Measurements from ENCODE around the gene SLC30A4.
"Not testable (repeated sequence)": the region's sequence is repeated elsewhere in the genome, so short reads cannot be mapped to it uniquely, and the experiment has no call there.

SLC30A4 gene

DNA sequence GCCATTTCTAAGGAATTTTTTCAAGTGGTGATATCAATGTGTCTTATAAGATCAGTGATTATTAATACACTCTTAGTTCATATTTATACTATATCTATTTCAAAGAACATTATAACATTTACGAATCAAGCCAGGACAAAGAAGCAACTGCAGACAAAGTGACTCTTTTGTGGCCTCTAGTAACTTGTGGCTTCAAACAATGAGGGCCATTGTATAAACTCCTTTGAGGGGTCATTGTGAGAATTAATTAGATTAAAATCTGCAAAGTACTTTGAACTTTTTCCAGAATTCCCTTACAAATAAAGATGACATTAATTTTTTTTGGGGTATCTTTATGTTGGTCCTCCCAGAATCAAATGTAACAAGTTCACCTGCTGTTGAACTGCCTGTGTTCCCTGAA is 12.3 kb upstream of the SLC30A4 start:
- Histone ChIP-seq H3K9me3 (ENCODE audit: control extremely low read depth in 1 of 5, control insufficient read depth in 4 of 5, insufficient read depth in 2 of 5, low read depth in 1 of 5, low read length in 4 of 5) (no peaks in the 10 kb centered on the region), H3K4me3 (ENCODE audit: control insufficient read depth in 1 of 7, extremely low read depth in 1 of 7, insufficient read depth in 4 of 7, low read depth in 2 of 7, low read length in 6 of 7) (no peak overlapping the region), H3K4me1 (ENCODE audit: control extremely low read depth in 1 of 4, control insufficient read depth in 4 of 4, insufficient read depth in 4 of 4, low read length in 3 of 4) (no peaks in the 10 kb centered on the region), H3K27me3 (replicated peaks in 2 of 5; ENCODE audit: control insufficient read depth in 4 of 5, insufficient read depth in 5 of 5, low read length in 4 of 5) (peaks cover 0 to 7% (median 2%) of the 10 kb centered on the region in 5 experiments), H3K27ac (ENCODE audit: insufficient read depth in 1 of 2, low read depth in 1 of 2, low read length in 2 of 2, poor library complexity in 1 of 2, severe bottlenecking in 2 of 2) (no peak overlapping the region), H3K36me3 (ENCODE audit: control insufficient read depth in 4 of 4, insufficient read depth in 4 of 4, low read length in 3 of 4) (no peaks in the 10 kb centered on the region)
- ChIA-PET POLR2A (no interaction called here), CTCF (interaction anchor here (1.5 kb wide), 1 partner anchor 10 kb away, joined by 4 read pairs; no protein-coding TSS in a partner anchor)
- no peak for DNase-seq
- no CpG with 5 or more reads among the region's 1 CpG for WGBS (ENCODE audit: insufficient coverage)

GRCh38 chr15:45532892-45533291 is 10.3 kb upstream of the SLC30A4 start:
- DNase-seq; H3K9me3 ChIP-seq (ENCODE audit: control extremely low read depth in 1 of 5, control insufficient read depth in 4 of 5, insufficient read depth in 2 of 5, low read depth in 1 of 5, low read length in 4 of 5); H3K36me3 ChIP-seq (ENCODE audit: control insufficient read depth in 4 of 4, insufficient read depth in 4 of 4, low read length in 3 of 4); H3K4me3 ChIP-seq (ENCODE audit: control insufficient read depth in 1 of 7, extremely low read depth in 1 of 7, insufficient read depth in 4 of 7, low read depth in 2 of 7, low read length in 6 of 7); H3K27ac ChIP-seq (ENCODE audit: insufficient read depth in 1 of 2, low read depth in 1 of 2, low read length in 2 of 2, poor library complexity in 1 of 2, severe bottlenecking in 2 of 2); H3K4me1 ChIP-seq (ENCODE audit: control extremely low read depth in 1 of 4, control insufficient read depth in 4 of 4, insufficient read depth in 4 of 4, low read length in 3 of 4); H3K27me3 ChIP-seq (replicated peaks in 2 of 5; ENCODE audit: control insufficient read depth in 4 of 5, insufficient read depth in 5 of 5, low read length in 4 of 5); CTCF ChIA-PET: not testable (repeated sequence)
- 80% methylated on average over 1 of the region's 3 CpGs for WGBS (ENCODE audit: insufficient coverage)
- POLR2A ChIA-PET: interaction anchor here (0.6 kb wide), 1 partner anchor 54 kb away, joined by 3 read pairs; the partner anchor contains the start of gene BLOC1S6

GRCh38 chr15:45529613-45530012 is 7.1 kb upstream of the SLC30A4 start:
- DNase-seq: peak in 2 of 3 donors; percentile 6 to 21

DNA sequence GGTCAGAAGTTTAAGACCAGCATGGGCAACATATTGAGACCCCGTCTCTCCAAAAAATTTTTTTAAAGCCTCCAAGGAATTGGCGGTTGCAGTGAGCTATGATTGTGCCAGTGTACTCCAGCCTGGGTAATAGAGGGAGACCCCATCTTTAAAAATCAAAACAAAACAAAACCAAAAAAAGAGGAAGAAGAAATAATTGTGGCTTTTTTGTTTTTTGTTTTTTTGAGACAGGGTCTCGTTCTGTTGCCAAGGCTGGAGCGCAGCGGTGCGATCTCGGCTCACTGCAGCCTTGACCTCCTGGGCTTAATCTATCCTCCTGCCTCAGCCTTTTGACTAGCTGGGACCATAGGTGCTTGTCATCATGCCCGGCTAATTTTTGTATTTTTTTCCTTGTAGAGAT is 4.5 kb upstream of the SLC30A4 start:
- POLR2A ChIA-PET: no interaction called here
- H3K9me3 ChIP-seq (ENCODE audit: control extremely low read depth in 1 of 5, control insufficient read depth in 4 of 5, insufficient read depth in 2 of 5, low read depth in 1 of 5, low read length in 4 of 5): no peaks in the 10 kb centered on the region
- peaks cover 0 to 17% (median 12%) of the 10 kb centered on the region in 5 experiments for H3K27me3 ChIP-seq (replicated peaks in 2 of 5; ENCODE audit: control insufficient read depth in 4 of 5, insufficient read depth in 5 of 5, low read length in 4 of 5)
- peak in 2 of 3 donors; percentile 17 to 31 for DNase-seq
- no peak overlapping the region for H3K27ac ChIP-seq (ENCODE audit: insufficient read depth in 1 of 2, low read depth in 1 of 2, low read length in 2 of 2, poor library complexity in 1 of 2, severe bottlenecking in 2 of 2)
- no peak overlapping the region for H3K4me3 ChIP-seq (ENCODE audit: control insufficient read depth in 1 of 7, extremely low read depth in 1 of 7, insufficient read depth in 4 of 7, low read depth in 2 of 7, low read length in 6 of 7)
- no peaks in the 10 kb centered on the region for H3K36me3 ChIP-seq (ENCODE audit: control insufficient read depth in 4 of 4, insufficient read depth in 4 of 4, low read length in 3 of 4)
- 45% methylated on average over 5 of the region's 8 CpGs for WGBS (ENCODE audit: insufficient coverage)
- peaks cover 0 to 9% (median 7%) of the 10 kb centered on the region in 4 experiments for H3K4me1 ChIP-seq (ENCODE audit: control extremely low read depth in 1 of 4, control insufficient read depth in 4 of 4, insufficient read depth in 4 of 4, low read length in 3 of 4)
- CTCF ChIA-PET: no interaction called here

More at GRCh38 chr15:45529613-45530012, 7.1 kb upstream of the SLC30A4 start:
- Histone ChIP-seq H3K4me1 (ENCODE audit: control extremely low read depth in 1 of 4, control insufficient read depth in 4 of 4, insufficient read depth in 4 of 4, low read length in 3 of 4) (no peaks in the 10 kb centered on the region), H3K36me3 (ENCODE audit: control insufficient read depth in 4 of 4, insufficient read depth in 4 of 4, low read length in 3 of 4) (no peaks in the 10 kb centered on the region), H3K9me3 (ENCODE audit: control extremely low read depth in 1 of 5, control insufficient read depth in 4 of 5, insufficient read depth in 2 of 5, low read depth in 1 of 5, low read length in 4 of 5) (no peaks in the 10 kb centered on the region), H3K4me3 (ENCODE audit: control insufficient read depth in 1 of 7, extremely low read depth in 1 of 7, insufficient read depth in 4 of 7, low read depth in 2 of 7, low read length in 6 of 7) (no peak overlapping the region), H3K27ac (ENCODE audit: insufficient read depth in 1 of 2, low read depth in 1 of 2, low read length in 2 of 2, poor library complexity in 1 of 2, severe bottlenecking in 2 of 2) (no peak overlapping the region), H3K27me3 (replicated peaks in 2 of 5; ENCODE audit: control insufficient read depth in 4 of 5, insufficient read depth in 5 of 5, low read length in 4 of 5) (peaks cover 0 to 12% (median 3%) of the 10 kb centered on the region in 5 experiments)
- ChIA-PET POLR2A (interaction anchor here (1.3 kb wide), 1 partner anchor 58 kb away, joined by 3 read pairs; the partner anchor contains the start of gene BLOC1S6), CTCF (interaction anchor here (1.2 to 2.0 kb wide), 2 partner anchors 8 to 85 kb away, joined by 4 to 5 read pairs; no protein-coding TSS in a partner anchor)
- 83% methylated on average over 2 of the region's 3 CpGs for WGBS (ENCODE audit: insufficient coverage)

DNA sequence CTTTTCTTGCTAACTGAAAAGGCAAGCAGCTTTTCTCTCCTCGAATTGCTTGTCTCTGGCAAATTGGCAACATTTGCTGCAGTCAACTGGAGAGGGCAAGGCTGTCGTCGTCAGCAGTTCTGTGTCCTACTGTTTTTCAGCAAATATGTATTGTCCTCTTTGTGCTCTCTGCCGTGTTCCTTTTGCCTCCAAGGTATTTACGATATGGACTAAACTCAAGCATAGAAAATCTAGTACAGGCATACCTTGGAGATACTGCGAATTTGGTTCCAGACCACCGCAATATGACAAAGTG is 558 bp upstream of the SLC30A4 start:
- WGBS (ENCODE audit: insufficient coverage): 13% methylated on average over 5 of the region's 7 CpGs
- Histone ChIP-seq H3K9me3 (ENCODE audit: control extremely low read depth in 1 of 5, control insufficient read depth in 4 of 5, insufficient read depth in 2 of 5, low read depth in 1 of 5, low read length in 4 of 5) (no peaks in the 10 kb centered on the region), H3K4me1 (ENCODE audit: control extremely low read depth in 1 of 4, control insufficient read depth in 4 of 4, insufficient read depth in 4 of 4, low read length in 3 of 4) (peaks cover 0 to 18% (median 13%) of the 10 kb centered on the region in 4 experiments), H3K27ac (ENCODE audit: insufficient read depth in 1 of 2, low read depth in 1 of 2, low read length in 2 of 2, poor library complexity in 1 of 2, severe bottlenecking in 2 of 2) (no peak overlapping the region), H3K27me3 (replicated peaks in 2 of 5; ENCODE audit: control insufficient read depth in 4 of 5, insufficient read depth in 5 of 5, low read length in 4 of 5) (peaks cover 0 to 15% (median 11%) of the 10 kb centered on the region in 5 experiments), H3K36me3 (ENCODE audit: control insufficient read depth in 4 of 4, insufficient read depth in 4 of 4, low read length in 3 of 4) (no peaks in the 10 kb centered on the region), H3K4me3 (ENCODE audit: control insufficient read depth in 1 of 7, extremely low read depth in 1 of 7, insufficient read depth in 4 of 7, low read depth in 2 of 7, low read length in 6 of 7) (peak overlapping the region; percentile 51 to 91 (median 80))
- ChIA-PET CTCF (no interaction called here), POLR2A (interaction anchor here (0.6 kb wide), 1 partner anchor 62 kb away, joined by 4 read pairs; no protein-coding TSS in a partner anchor)
- DNase-seq: peak in 2 of 3 donors; percentile 31 to 39

- no peaks in the 10 kb centered on the region for H3K36me3 ChIP-seq (ENCODE audit: control insufficient read depth in 4 of 4, insufficient read depth in 4 of 4, low read length in 3 of 4)
- peaks cover 0 to 18% (median 13%) of the 10 kb centered on the region in 4 experiments for H3K4me1 ChIP-seq (ENCODE audit: control extremely low read depth in 1 of 4, control insufficient read depth in 4 of 4, insufficient read depth in 4 of 4, low read length in 3 of 4)
- H3K27me3 ChIP-seq (replicated peaks in 2 of 5; ENCODE audit: control insufficient read depth in 4 of 5, insufficient read depth in 5 of 5, low read length in 4 of 5): peaks cover 0 to 15% (median 11%) of the 10 kb centered on the region in 5 experiments
- POLR2A ChIA-PET: no interaction called here
- DNase-seq: peak; percentile 42 to 79 (median 74)
- H3K9me3 ChIP-seq (ENCODE audit: control extremely low read depth in 1 of 5, control insufficient read depth in 4 of 5, insufficient read depth in 2 of 5, low read depth in 1 of 5, low read length in 4 of 5): no peaks in the 10 kb centered on the region
- peak overlapping the region; percentile 51 to 91 (median 80) for H3K4me3 ChIP-seq (ENCODE audit: control insufficient read depth in 1 of 7, extremely low read depth in 1 of 7, insufficient read depth in 4 of 7, low read depth in 2 of 7, low read length in 6 of 7)
- CTCF ChIA-PET: interaction anchor here (0.9 to 1.3 kb wide), 2 partner anchors 8 to 92 kb away, joined by 4 to 5 read pairs; no protein-coding TSS in a partner anchor
- peak overlapping the region in 1 of 2 experiments; percentile 25 for H3K27ac ChIP-seq (ENCODE audit: insufficient read depth in 1 of 2, low read depth in 1 of 2, low read length in 2 of 2, poor library complexity in 1 of 2, severe bottlenecking in 2 of 2)
- WGBS (ENCODE audit: insufficient coverage): 0% methylated on average over 22 of the region's 27 CpGs
These were observed 793 bp downstream of the SLC30A4 start for GRCh38 chr15:45521596-45522327.

DNA sequence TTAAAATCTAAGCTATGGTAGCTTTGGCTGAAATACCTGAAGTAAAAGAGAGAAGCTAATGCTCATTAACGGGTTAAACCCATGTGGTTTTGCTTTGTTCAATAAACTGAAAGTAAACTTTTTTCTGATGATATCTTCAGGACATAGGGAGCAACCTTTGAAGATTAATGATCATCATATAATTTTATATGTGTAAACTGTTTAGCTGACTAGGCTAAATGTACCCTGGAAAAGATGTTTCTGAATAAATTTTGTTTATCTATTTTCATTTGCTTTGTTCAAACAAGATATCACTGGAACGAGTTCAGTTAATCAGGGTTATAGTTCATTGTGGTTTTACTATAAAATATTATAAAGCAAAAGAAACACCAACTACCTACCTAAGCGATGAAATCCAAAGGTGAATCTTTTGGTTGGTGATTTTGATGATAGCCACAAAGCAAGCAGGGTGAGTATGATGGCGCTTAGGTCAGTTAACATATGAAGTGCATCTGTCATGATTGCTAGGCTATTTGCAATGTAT is 11.7 kb downstream of the SLC30A4 start:
- Histone ChIP-seq H3K9me3 (ENCODE audit: control extremely low read depth in 1 of 5, control insufficient read depth in 4 of 5, insufficient read depth in 2 of 5, low read depth in 1 of 5, low read length in 4 of 5) (no peaks in the 10 kb centered on the region), H3K4me1 (ENCODE audit: control extremely low read depth in 1 of 4, control insufficient read depth in 4 of 4, insufficient read depth in 4 of 4, low read length in 3 of 4) (no peaks in the 10 kb centered on the region), H3K36me3 (ENCODE audit: control insufficient read depth in 4 of 4, insufficient read depth in 4 of 4, low read length in 3 of 4) (no peaks in the 10 kb centered on the region), H3K27ac (ENCODE audit: insufficient read depth in 1 of 2, low read depth in 1 of 2, low read length in 2 of 2, poor library complexity in 1 of 2, severe bottlenecking in 2 of 2) (no peak overlapping the region), H3K4me3 (ENCODE audit: control insufficient read depth in 1 of 7, extremely low read depth in 1 of 7, insufficient read depth in 4 of 7, low read depth in 2 of 7, low read length in 6 of 7) (no peak overlapping the region), H3K27me3 (replicated peaks in 2 of 5; ENCODE audit: control insufficient read depth in 4 of 5, insufficient read depth in 5 of 5, low read length in 4 of 5) (no peaks in the 10 kb centered on the region)
- 100% methylated on average over 2 of the region's 4 CpGs for WGBS (ENCODE audit: insufficient coverage)
- ChIA-PET POLR2A (interaction anchor here (0.5 kb wide), 1 partner anchor 13 kb away, joined by 3 read pairs; no protein-coding TSS in a partner anchor), CTCF (no interaction called here)
- no peak for DNase-seq

Data from common myeloid progenitor, CD34-positive (primary cell).